ENCODE measurements around the gene FIGN. TPM values are rescaled to one million over a fixed set of nuclear protein-coding genes. Genes with fewer than 3 reads are reported as not detected.

The FIGN gene
- total RNA-seq, 1 experiment from 2014 or later = 19.4 TPM

GRCh38 chr2:163655667-163656066 is 80.1 kb downstream of the FIGN start (continued):
- TF ChIP-seq AFF4 (CRISPR knock-in tag; IDR thresholded peaks at IDR 0.05; ENCODE audit: borderline replicate concordance) (no peak), ZNF416 (CRISPR knock-in tag; IDR thresholded peaks at IDR 0.05) (no peak), ZNF425 (CRISPR knock-in tag; conservative IDR thresholded peaks at IDR 0.05) (no peak), PREB (CRISPR knock-in tag; IDR thresholded peaks at IDR 0.05; ENCODE audit: borderline replicate concordance) (no peak), ZSCAN18 (CRISPR knock-in tag; IDR thresholded peaks at IDR 0.05) (no peak), ATF6 (CRISPR knock-in tag; IDR thresholded peaks at IDR 0.05) (no peak), ESRRA (CRISPR knock-in tag; IDR thresholded peaks at IDR 0.05; ENCODE audit: borderline replicate concordance) (no peak)

GRCh38 chr2:163652751-163653150 is 83.1 kb downstream of the FIGN start:
- H3K4me1 Mint-ChIP-seq = peaks cover 50% of the 10 kb centered on the region
- ChIA-PET POLR2A (no interaction called here), CTCF (no interaction called here)
- peak; percentile 63 for ATAC-seq
- no peaks in the 10 kb centered on the region for H3K27me3 Mint-ChIP-seq (ENCODE audit: low read depth)
- no peak overlapping the region for H3K27ac Mint-ChIP-seq
- H3K36me3 Mint-ChIP-seq = no peaks in the 10 kb centered on the region
- no peak for DNase-seq (ENCODE audit: low spot score)
- no peaks in the 10 kb centered on the region for H3K9me3 Mint-ChIP-seq
- no peak overlapping the region for H3K4me3 Mint-ChIP-seq
- no peak for TF ChIP-seq ZBTB43 (CRISPR knock-in tag; IDR thresholded peaks at IDR 0.05)
- TF ChIP-seq ESRRA (CRISPR knock-in tag; IDR thresholded peaks at IDR 0.05; ENCODE audit: borderline replicate concordance) = no peak
- no peak for TF ChIP-seq ATF6 (CRISPR knock-in tag; IDR thresholded peaks at IDR 0.05)
- no peak for TF ChIP-seq FOXJ3 (CRISPR knock-in tag; IDR thresholded peaks at IDR 0.05; ENCODE audit: borderline replicate concordance)
- TF ChIP-seq ZNF512 (CRISPR knock-in tag; IDR thresholded peaks at IDR 0.05; ENCODE audit: borderline replicate concordance) = no peak
- no peak for TF ChIP-seq ZNF219 (CRISPR knock-in tag; IDR thresholded peaks at IDR 0.05; ENCODE audit: borderline replicate concordance)
- no peak for TF ChIP-seq TEAD1 (CRISPR knock-in tag; IDR thresholded peaks at IDR 0.05)
- no peak for TF ChIP-seq NR2C2 (CRISPR knock-in tag; IDR thresholded peaks at IDR 0.05)
- TF ChIP-seq ZNF532 (CRISPR knock-in tag; IDR thresholded peaks at IDR 0.05; ENCODE audit: borderline replicate concordance) = no peak
